SK-N-SH (cell line): Measurements from ENCODE around the gene UBR3. TPM values are rescaled to one million over a fixed set of nuclear protein-coding genes. Genes with fewer than 3 reads are reported as not detected.
A peak's percentile ranks its signal among the peaks of the same experiment; 100 is the strongest.

Experiments used
- CTCF ChIA-PET: fragments of 300-600, 350-600 bp; formaldehyde crosslinking; extraction: SDS; loops from one replicate; lab custom pipeline; 2021; lab: Yijun Ruan, JAX
- POLR2A ChIA-PET: fragments of 350-600 bp; sonication (Branson Sonifier 250); formaldehyde crosslinking; extraction: SDS; loops from one replicate; lab custom pipeline; 2020; ENCODE audit warnings: antibody characterized with exemption, inconsistent platforms; lab: Yijun Ruan, JAX
- DNase-seq: peaks from one replicate; pipeline ENCODE4 v3.0.0; 2012
- H2AFZ ChIP-seq: fragments of 200-600 bp; sonication (generic); 2 replicates; pipeline ENCODE4 v1.8.1; 2016; ENCODE audit warnings: antibody characterized with exemption, mild to moderate bottlenecking, low read depth
- H3F3A ChIP-seq: fragments of 200-600 bp; sonication (generic); replicated peaks from 2 replicates; pipeline ENCODE3; 2016; ENCODE audit warnings: antibody characterized with exemption, mild to moderate bottlenecking; ENCODE audit not compliant: insufficient read depth
- H3K27ac ChIP-seq, 2 experiments: fragments of 200-500 bp in 1 of 2; fragments of 200-600 bp in 1 of 2; sonication (Bioruptor generic) in 1 of 2; sonication (generic), shearing (Covaris generic) in 1 of 2; 2 replicates each; pipeline versions ENCODE4 v1.5.1 to v1.6.1; 2014 to 2016; ENCODE audit warnings: low read depth in 2 of 2, inconsistent platforms in 1 of 2, low read length in 1 of 2, mild to moderate bottlenecking in 1 of 2, mixed read lengths in 1 of 2
- H3K27me3 ChIP-seq: fragments of 200-600 bp; sonication (generic), shearing (Covaris generic); 2 replicates; pipeline ENCODE4 v1.6.1; 2016; ENCODE audit warnings: mixed run types; ENCODE audit not compliant: insufficient read depth
- H3K36me3 ChIP-seq, 2 experiments: fragments of 200-500 bp in 1 of 2; fragments of 200-600 bp in 1 of 2; sonication (Bioruptor generic) in 1 of 2; sonication (generic) in 1 of 2; replicated peaks in 1 of 2; 2 replicates each; pipeline versions ENCODE3 to v1.5.1; 2014 to 2016; ENCODE audit warnings: low read length in 1 of 2, mild to moderate bottlenecking in 1 of 2; ENCODE audit not compliant: insufficient read depth in 2 of 2, control insufficient read depth in 1 of 2
- H3K4me1 ChIP-seq, 2 experiments: fragments of 200-500 bp in 1 of 2; fragments of 200-600 bp in 1 of 2; sonication (Bioruptor generic) in 1 of 2; sonication (generic), shearing (Covaris generic) in 1 of 2; 2 replicates each; pipeline versions ENCODE4 v1.5.1 to v1.6.1; 2014 to 2016; ENCODE audit warnings: low read depth in 1 of 2, low read length in 1 of 2, mixed run types in 1 of 2; ENCODE audit not compliant: insufficient read depth in 2 of 2, control insufficient read depth in 1 of 2
- H3K4me2 ChIP-seq: fragments of 200-600 bp; sonication (generic), shearing (Covaris generic); 2 replicates; pipeline ENCODE4 v1.6.1; 2017; ENCODE audit warnings: mixed run types
- H3K4me3 ChIP-seq, 2 experiments: fragments of 200-500 bp in 1 of 2; fragments of 200-600 bp in 1 of 2; sonication (Bioruptor generic) in 1 of 2; sonication (generic), shearing (Covaris generic) in 1 of 2; 2 replicates each; pipeline versions ENCODE4 v1.5.1 to v1.8.1; 2014 to 2016; ENCODE audit warnings: low read depth in 2 of 2, inconsistent platforms in 1 of 2, low read length in 1 of 2, mild to moderate bottlenecking in 1 of 2, mixed read lengths in 1 of 2, moderate library complexity in 1 of 2
- H3K79me2 ChIP-seq: fragments of 200-600 bp; sonication (generic); 2 replicates; pipeline ENCODE4 v1.8.1; 2017; ENCODE audit warnings: mild to moderate bottlenecking; ENCODE audit not compliant: insufficient read depth
- H3K9ac ChIP-seq: fragments of 200-600 bp; sonication (generic); 2 replicates; pipeline ENCODE4 v1.6.1; 2017; ENCODE audit warnings: mixed run types
- H3K9me2 ChIP-seq: fragments of 200-600 bp; sonication (generic); 2 replicates; pipeline ENCODE4 v1.6.1; 2017; ENCODE audit warnings: mixed run types
- H3K9me3 ChIP-seq: fragments of 200-600 bp; sonication (generic); 2 replicates; pipeline ENCODE4 v1.6.1; 2017; ENCODE audit warnings: mixed run types, mild to moderate bottlenecking, moderate library complexity
- H4K20me1 ChIP-seq: fragments of 200-600 bp; sonication (generic); 2 replicates; pipeline ENCODE4 v1.6.1; 2017; ENCODE audit warnings: mild to moderate bottlenecking, mixed run types; ENCODE audit not compliant: insufficient read depth
- ELF1 ChIP-seq: IDR thresholded peaks from 2 replicates; pipeline ENCODE4 v1.4.0; 2012
- EP300 ChIP-seq, 2 experiments: IDR thresholded peaks; 2 replicates each; pipeline versions ENCODE4 v1.4.0 to v1.6.1; 2012; ENCODE audit warnings: borderline replicate concordance in 1 of 2, low read depth in 1 of 2, low read length in 1 of 2
- FOSL2 ChIP-seq: IDR thresholded peaks from 2 replicates; pipeline ENCODE4 v1.4.0; 2012; ENCODE audit warnings: low read depth, mild to moderate bottlenecking, moderate library complexity, borderline replicate concordance
- FOXJ3 ChIP-seq: sonication (generic); formaldehyde crosslinking; IDR thresholded peaks from 2 replicates; pipeline ENCODE4 v1.5.1; 2020; ENCODE audit warnings: mild to moderate bottlenecking, missing genetic modification reagents
- GABPA ChIP-seq: IDR thresholded peaks from 2 replicates; pipeline ENCODE4 v1.4.0; 2012; ENCODE audit warnings: low read depth, mild to moderate bottlenecking
- JUND ChIP-seq: IDR thresholded peaks from 2 replicates; pipeline ENCODE4 v1.4.0; 2012
- NFIC ChIP-seq: IDR thresholded peaks from 2 replicates; pipeline ENCODE4 v1.4.0; 2012; ENCODE audit warnings: borderline replicate concordance
- NRF1 ChIP-seq: IDR thresholded peaks from 2 replicates; pipeline ENCODE4 v1.6.1; 2012; ENCODE audit warnings: low read depth, mild to moderate bottlenecking, low read length
- RCOR1 ChIP-seq: fragments of 150-350 bp; IDR thresholded peaks from 2 replicates; pipeline ENCODE4 v1.6.1; 2017; ENCODE audit warnings: antibody characterized with exemption, low read length
- RFX5 ChIP-seq: IDR thresholded peaks from 2 replicates; pipeline ENCODE4 v1.6.1; 2012; ENCODE audit warnings: mild to moderate bottlenecking, improper control_type of control experiment, low read length
- SIN3A ChIP-seq: IDR thresholded peaks from 2 replicates; pipeline ENCODE4 v1.6.1; 2012; ENCODE audit warnings: low read depth, mild to moderate bottlenecking, low read length, moderate library complexity, borderline replicate concordance
- TAF1 ChIP-seq: IDR thresholded peaks from 2 replicates; pipeline ENCODE4 v1.6.1; 2012; ENCODE audit warnings: low read depth, mild to moderate bottlenecking, low read length, moderate library complexity, borderline replicate concordance
- TCF12 ChIP-seq: IDR thresholded peaks from 2 replicates; pipeline ENCODE4 v1.4.0; 2012
- TEAD4 ChIP-seq: IDR thresholded peaks from 2 replicates; pipeline ENCODE4 v1.4.0; 2012; ENCODE audit warnings: mild to moderate bottlenecking, borderline replicate concordance; ENCODE audit not compliant: insufficient read depth
- YY1 ChIP-seq: IDR thresholded peaks from 2 replicates; pipeline ENCODE4 v1.4.0; 2012; ENCODE audit warnings: low read depth, mild to moderate bottlenecking
- WGBS: methylation state at CpG from one replicate; pipeline ENCODE4 v1.1.6; 2017; ENCODE audit warnings: low lambda C conversion rate; 5-methylcytosine and 5-hydroxymethylcytosine counted together
- polyA plus RNA-seq, 3 experiments: library from polyadenylated mRNA; depleted of rRNA; stranded (reverse); fragments of >200 nt; gene quantifications; 2 replicates each; pipeline ENCODE4 v1.2.3, GENCODE V29; 2012
- TF ChIP-seq, protein P1 (sequence below): IDR thresholded peaks from 2 replicates; pipeline ENCODE4; 2012
- TF ChIP-seq, protein P2 (sequence below): fragments of 150-350 bp; IDR thresholded peaks from 2 replicates; pipeline ENCODE4 v1.6.1; 2016; ENCODE audit warnings: mild to moderate bottlenecking, low read depth, low read length
- TF ChIP-seq, protein P3 (sequence below): fragments of 150-350 bp; IDR thresholded peaks from 2 replicates; pipeline ENCODE4 v1.6.1; 2017; ENCODE audit warnings: antibody characterized with exemption, low read length, low read depth, borderline replicate concordance
- TF ChIP-seq, protein P4 (sequence below): IDR thresholded peaks from 2 replicates; pipeline ENCODE4 v1.6.1; 2012; ENCODE audit warnings: mild to moderate bottlenecking, low read depth, low read length, moderate library complexity
- TF ChIP-seq, protein P5 (sequence below): IDR thresholded peaks from 2 replicates; pipeline ENCODE4 v1.4.0; 2012; ENCODE audit warnings: low read depth, borderline replicate concordance

Gene UBR3
- polyA plus RNA-seq, 1 of the 3 experiments (the other 2 are of a cell fraction) = 5.2 TPM

DNA sequence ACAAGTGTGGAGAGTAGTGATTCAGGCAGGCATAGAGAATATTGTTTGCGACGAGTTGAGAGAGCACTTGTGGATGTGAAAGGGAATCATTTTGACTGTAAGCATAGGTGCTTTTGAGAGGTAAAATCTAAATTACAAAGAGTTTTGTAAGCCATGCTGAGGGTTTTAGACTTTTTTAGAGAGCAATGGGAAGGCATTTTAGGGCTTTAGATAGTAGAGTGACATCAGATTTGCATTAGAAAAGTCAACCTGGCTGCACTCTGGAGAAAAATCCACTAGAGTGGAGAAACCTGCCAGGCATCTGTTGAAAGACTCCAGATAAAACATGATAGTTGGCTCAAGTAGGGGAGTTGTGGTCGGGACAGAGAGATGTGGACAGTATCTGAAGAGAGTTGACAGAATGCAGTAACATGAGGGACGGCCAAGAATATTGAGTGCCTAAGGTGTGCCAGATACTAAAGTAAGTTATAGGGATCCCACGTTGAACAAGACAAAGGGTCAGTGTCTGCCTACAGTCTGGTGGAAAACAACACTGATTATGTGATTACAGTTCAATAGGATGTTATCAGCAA, 258.9 kb downstream of the UBR3 start:
- WGBS = 78% methylated on average over 5 of the region's 5 CpGs
- POLR2A ChIA-PET = no interaction called here
- Histone ChIP-seq H3K9me2 (no peaks in the 10 kb centered on the region), H3K27ac (no peak overlapping the region), H3K4me2 (no peak overlapping the region), H2AFZ (no peak overlapping the region), H3K4me3 (no peak overlapping the region), H3K27me3 (no peaks in the 10 kb centered on the region), H3K36me3 (peaks cover 11 to 15% of the 10 kb centered on the region in 2 experiments), H3K9me3 (no peaks in the 10 kb centered on the region), H3K4me1 (peaks cover 0 to 2% of the 10 kb centered on the region in 2 experiments; a peak in 1 of 4 replicates), H4K20me1 (no peaks in the 10 kb centered on the region), H3K79me2 (no peaks in the 10 kb centered on the region), H3F3A (no peaks in the 10 kb centered on the region), H3K9ac (no peak overlapping the region)
- CTCF ChIA-PET = no interaction called here
- no peak for DNase-seq
- TF ChIP-seq, protein P1, sequence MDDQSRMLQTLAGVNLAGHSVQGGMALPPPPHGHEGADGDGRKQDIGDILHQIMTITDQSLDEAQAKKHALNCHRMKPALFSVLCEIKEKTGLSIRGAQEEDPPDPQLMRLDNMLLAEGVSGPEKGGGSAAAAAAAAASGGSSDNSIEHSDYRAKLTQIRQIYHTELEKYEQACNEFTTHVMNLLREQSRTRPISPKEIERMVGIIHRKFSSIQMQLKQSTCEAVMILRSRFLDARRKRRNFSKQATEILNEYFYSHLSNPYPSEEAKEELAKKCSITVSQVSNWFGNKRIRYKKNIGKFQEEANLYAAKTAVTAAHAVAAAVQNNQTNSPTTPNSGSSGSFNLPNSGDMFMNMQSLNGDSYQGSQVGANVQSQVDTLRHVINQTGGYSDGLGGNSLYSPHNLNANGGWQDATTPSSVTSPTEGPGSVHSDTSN = 0 out of 2 replicates have a peak, but pooled peaks have one; percentile 3
- TF ChIP-seq JUND = no peak
- TF ChIP-seq YY1 = no peak

DNA sequence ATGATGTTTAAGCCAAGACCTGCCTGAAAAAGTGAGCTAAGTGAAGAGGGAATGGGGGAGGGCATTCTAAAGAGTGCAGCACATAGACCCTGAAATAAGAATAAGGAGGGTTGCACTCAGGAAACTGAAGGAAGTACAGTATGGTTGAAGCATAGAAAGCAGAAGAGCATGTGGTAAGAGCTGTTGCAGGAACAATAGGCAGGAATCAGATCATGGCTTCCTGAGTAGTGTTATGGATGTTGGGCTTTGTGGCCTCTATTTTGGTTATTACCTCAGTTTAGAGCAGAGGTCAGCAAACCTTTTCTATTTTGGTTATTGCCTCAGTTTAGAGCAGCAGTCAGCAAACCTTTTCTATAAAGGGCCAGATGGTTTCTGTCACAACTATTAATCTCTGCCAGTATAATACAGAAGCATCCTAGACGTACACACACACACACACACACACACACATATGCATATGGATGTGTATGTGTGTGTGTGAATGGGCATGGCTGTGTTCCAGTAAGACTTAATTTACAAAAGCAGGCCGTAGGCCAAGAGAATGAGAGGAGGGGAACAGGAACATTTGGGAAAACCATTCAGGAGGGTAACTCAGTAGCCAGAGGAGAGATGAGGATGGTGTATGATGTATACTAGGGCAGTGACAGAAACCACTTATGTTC, 259.6 kb downstream of the UBR3 start:
- ChIA-PET CTCF (no interaction called here), POLR2A (no interaction called here)
- 84% methylated on average over 2 of the region's 2 CpGs for WGBS
- TF ChIP-seq GABPA = no peak
- no peak for TF ChIP-seq RCOR1
- TF ChIP-seq FOSL2 = no peak
- TF ChIP-seq TAF1 = no peak
- TF ChIP-seq EP300 (IDR thresholded peaks at IDR 0.05; ENCODE audit: borderline replicate concordance in 1 of 2, low read depth in 1 of 2, low read length in 1 of 2) = no peak
- TF ChIP-seq NRF1 = no peak
- no peak for TF ChIP-seq SIN3A
- no peak for TF ChIP-seq RFX5
- TF ChIP-seq FOXJ3 (CRISPR knock-in tag) = no peak
- no peak for TF ChIP-seq TCF12
- TF ChIP-seq JUND = no peak
- no peak for TF ChIP-seq ELF1
- TF ChIP-seq, protein P2, sequence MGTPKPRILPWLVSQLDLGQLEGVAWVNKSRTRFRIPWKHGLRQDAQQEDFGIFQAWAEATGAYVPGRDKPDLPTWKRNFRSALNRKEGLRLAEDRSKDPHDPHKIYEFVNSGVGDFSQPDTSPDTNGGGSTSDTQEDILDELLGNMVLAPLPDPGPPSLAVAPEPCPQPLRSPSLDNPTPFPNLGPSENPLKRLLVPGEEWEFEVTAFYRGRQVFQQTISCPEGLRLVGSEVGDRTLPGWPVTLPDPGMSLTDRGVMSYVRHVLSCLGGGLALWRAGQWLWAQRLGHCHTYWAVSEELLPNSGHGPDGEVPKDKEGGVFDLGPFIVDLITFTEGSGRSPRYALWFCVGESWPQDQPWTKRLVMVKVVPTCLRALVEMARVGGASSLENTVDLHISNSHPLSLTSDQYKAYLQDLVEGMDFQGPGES = no peak
- TF ChIP-seq, protein P3, sequence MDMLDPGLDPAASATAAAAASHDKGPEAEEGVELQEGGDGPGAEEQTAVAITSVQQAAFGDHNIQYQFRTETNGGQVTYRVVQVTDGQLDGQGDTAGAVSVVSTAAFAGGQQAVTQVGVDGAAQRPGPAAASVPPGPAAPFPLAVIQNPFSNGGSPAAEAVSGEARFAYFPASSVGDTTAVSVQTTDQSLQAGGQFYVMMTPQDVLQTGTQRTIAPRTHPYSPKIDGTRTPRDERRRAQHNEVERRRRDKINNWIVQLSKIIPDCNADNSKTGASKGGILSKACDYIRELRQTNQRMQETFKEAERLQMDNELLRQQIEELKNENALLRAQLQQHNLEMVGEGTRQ = no peak
- TF ChIP-seq, protein P4, sequence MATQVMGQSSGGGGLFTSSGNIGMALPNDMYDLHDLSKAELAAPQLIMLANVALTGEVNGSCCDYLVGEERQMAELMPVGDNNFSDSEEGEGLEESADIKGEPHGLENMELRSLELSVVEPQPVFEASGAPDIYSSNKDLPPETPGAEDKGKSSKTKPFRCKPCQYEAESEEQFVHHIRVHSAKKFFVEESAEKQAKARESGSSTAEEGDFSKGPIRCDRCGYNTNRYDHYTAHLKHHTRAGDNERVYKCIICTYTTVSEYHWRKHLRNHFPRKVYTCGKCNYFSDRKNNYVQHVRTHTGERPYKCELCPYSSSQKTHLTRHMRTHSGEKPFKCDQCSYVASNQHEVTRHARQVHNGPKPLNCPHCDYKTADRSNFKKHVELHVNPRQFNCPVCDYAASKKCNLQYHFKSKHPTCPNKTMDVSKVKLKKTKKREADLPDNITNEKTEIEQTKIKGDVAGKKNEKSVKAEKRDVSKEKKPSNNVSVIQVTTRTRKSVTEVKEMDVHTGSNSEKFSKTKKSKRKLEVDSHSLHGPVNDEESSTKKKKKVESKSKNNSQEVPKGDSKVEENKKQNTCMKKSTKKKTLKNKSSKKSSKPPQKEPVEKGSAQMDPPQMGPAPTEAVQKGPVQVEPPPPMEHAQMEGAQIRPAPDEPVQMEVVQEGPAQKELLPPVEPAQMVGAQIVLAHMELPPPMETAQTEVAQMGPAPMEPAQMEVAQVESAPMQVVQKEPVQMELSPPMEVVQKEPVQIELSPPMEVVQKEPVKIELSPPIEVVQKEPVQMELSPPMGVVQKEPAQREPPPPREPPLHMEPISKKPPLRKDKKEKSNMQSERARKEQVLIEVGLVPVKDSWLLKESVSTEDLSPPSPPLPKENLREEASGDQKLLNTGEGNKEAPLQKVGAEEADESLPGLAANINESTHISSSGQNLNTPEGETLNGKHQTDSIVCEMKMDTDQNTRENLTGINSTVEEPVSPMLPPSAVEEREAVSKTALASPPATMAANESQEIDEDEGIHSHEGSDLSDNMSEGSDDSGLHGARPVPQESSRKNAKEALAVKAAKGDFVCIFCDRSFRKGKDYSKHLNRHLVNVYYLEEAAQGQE = no peak
- TF ChIP-seq TEAD4 = no peak
- TF ChIP-seq NFIC = no peak
- TF ChIP-seq, protein P5, sequence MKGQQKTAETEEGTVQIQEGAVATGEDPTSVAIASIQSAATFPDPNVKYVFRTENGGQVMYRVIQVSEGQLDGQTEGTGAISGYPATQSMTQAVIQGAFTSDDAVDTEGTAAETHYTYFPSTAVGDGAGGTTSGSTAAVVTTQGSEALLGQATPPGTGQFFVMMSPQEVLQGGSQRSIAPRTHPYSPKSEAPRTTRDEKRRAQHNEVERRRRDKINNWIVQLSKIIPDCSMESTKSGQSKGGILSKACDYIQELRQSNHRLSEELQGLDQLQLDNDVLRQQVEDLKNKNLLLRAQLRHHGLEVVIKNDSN = no peak

More for the DNA sequence above, 259.6 kb downstream of the UBR3 start:
- no peak overlapping the region for H3K4me2 ChIP-seq
- no peaks in the 10 kb centered on the region for H3F3A ChIP-seq
- peaks cover 8 to 11% of the 10 kb centered on the region in 2 experiments for H3K36me3 ChIP-seq
- H3K79me2 ChIP-seq = no peaks in the 10 kb centered on the region
- no peak overlapping the region for H3K27ac ChIP-seq
- H3K9ac ChIP-seq = no peak overlapping the region
- H2AFZ ChIP-seq = no peak overlapping the region
- no peaks in the 10 kb centered on the region for H3K27me3 ChIP-seq
- peaks cover 0 to 2% of the 10 kb centered on the region in 2 experiments; a peak in 1 of 4 replicates for H3K4me1 ChIP-seq
- H3K9me3 ChIP-seq = no peaks in the 10 kb centered on the region
- no peak for DNase-seq
- no peaks in the 10 kb centered on the region for H4K20me1 ChIP-seq
- no peak overlapping the region for H3K4me3 ChIP-seq
- H3K9me2 ChIP-seq = no peaks in the 10 kb centered on the region
